GM18499 (cell line): ENCODE measurements around the gene ATG7.

Source experiments
- ATAC-seq: cut with Tn5 transposase; IDR thresholded peaks from one replicate; pipeline ENCODE4 v1.9.1; 2021; ENCODE audit warnings: moderate number of reproducible peaks; ENCODE audit not compliant: insufficient read depth, unreplicated experiment

Gene ATG7

GRCh38 chr3:11271986-11272904 is at the start of gene ATG7:
Gene ATG7, plus strand, starts transcription at chr3:11272397. Its CDS starts 26,299 bp downstream, at chr3:11298696.
- ATAC-seq = peak; percentile 69

GRCh38 chr3:11224010-11224409 is 48.2 kb upstream of the ATG7 start:
- ATAC-seq = no peak

- ATAC-seq = no peak
Measured at GRCh38 chr3:11224870-11225229, 47.3 kb upstream of the ATG7 start.

GRCh38 chr3:11226042-11226370 is 46.2 kb upstream of the ATG7 start:
- no peak for ATAC-seq

- ATAC-seq = no peak
Measured at GRCh38 chr3:11228041-11228440, 44.2 kb upstream of the ATG7 start.

GRCh38 chr3:11230125-11230524 is 42.1 kb upstream of the ATG7 start:
- ATAC-seq = no peak

- ATAC-seq = no peak
Measured at GRCh38 chr3:11230832-11231231, 41.4 kb upstream of the ATG7 start.

GRCh38 chr3:11235385-11235784 is 36.8 kb upstream of the ATG7 start:
- ATAC-seq = no peak

- no peak for ATAC-seq
Measured at GRCh38 chr3:11236588-11237461, 35.4 kb upstream of the ATG7 start.

GRCh38 chr3:11238060-11238459 is 34.1 kb upstream of the ATG7 start:
- no peak for ATAC-seq

- ATAC-seq = no peak
Measured at GRCh38 chr3:11238880-11239279, 33.3 kb upstream of the ATG7 start.

GRCh38 chr3:11239796-11240195 is 32.4 kb upstream of the ATG7 start:
- ATAC-seq = no peak

GRCh38 chr3:11240496-11240895 is 31.7 kb upstream of the ATG7 start:
- no peak for ATAC-seq

GRCh38 chr3:11244121-11244677 is 28.0 kb upstream of the ATG7 start:
- ATAC-seq = no peak

GRCh38 chr3:11245276-11245675 is 26.9 kb upstream of the ATG7 start:
- no peak for ATAC-seq

- ATAC-seq = no peak
Measured at GRCh38 chr3:11245827-11246662, 26.2 kb upstream of the ATG7 start.

GRCh38 chr3:11246663-11246970 is 25.6 kb upstream of the ATG7 start:
- no peak for ATAC-seq

- no peak for ATAC-seq
Measured at GRCh38 chr3:11247362-11247761, 24.8 kb upstream of the ATG7 start.

- ATAC-seq = no peak
Measured at GRCh38 chr3:11248596-11248995, 23.6 kb upstream of the ATG7 start.
